Fibroblast of skin of right quadriceps (primary cell): ENCODE measurements around the gene H2BK1.

Experiments used
- DNase-seq: peaks from one replicate; pipeline ENCODE4 v3.0.0-alpha.2; 2013

Gene H2BK1

DNA sequence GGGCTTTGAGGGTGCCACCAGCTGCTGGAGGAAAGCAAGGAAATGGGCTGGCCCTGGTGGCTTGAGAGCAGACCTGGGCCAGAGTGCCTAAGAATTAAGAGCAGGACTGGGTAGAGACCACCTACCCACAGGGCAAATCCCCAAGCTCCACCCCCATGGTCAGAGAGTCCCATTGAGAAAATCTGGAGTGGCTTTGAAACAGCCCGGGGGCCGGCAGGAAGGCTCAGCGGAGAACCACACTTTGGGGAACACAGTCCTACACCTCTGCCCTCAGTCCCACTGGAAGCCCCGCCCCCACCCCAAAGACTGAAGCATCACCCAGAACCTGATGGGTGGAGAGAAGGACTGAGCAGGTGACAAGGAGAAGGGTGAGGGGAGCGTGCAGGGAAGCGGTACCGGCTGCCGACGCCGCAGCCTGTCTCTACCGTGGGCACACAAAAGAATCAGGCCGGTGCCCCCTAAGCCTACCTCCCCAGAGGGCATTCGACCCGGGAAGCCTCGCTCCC lies 34.6 kb upstream of the H2BK1 start:
- no peak for DNase-seq

DNA sequence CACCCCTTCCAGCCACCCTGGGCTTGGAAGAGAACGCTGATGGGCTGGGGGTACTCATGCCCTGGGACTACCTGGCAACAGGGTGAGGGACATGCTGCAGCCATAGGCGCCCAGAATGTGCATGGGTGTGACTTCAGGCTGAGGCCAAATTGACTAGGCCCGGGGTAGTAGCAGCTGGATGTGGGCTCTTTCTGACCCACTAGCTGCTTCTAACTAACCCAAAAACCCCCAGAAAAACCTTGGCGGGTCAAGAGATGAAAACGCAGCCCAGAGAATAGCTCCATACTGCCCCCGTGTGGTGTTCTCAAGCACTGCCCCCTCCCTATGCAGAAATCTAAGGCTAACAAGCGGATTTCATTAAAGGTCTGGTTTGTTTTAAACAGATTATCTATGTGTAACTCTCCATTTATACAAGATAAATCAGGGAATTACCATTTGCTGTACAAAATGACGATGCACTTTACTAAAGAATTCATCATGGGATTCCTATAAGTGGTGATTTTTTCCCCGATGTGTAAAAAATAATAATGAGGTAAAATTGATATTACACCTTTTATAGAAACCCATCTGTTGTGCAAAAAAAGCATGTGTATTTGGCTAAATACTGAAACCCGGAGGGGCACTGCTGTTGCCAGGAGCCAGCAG lies 34.0 kb upstream of the H2BK1 start:
- DNase-seq = peak; percentile 47

DNA sequence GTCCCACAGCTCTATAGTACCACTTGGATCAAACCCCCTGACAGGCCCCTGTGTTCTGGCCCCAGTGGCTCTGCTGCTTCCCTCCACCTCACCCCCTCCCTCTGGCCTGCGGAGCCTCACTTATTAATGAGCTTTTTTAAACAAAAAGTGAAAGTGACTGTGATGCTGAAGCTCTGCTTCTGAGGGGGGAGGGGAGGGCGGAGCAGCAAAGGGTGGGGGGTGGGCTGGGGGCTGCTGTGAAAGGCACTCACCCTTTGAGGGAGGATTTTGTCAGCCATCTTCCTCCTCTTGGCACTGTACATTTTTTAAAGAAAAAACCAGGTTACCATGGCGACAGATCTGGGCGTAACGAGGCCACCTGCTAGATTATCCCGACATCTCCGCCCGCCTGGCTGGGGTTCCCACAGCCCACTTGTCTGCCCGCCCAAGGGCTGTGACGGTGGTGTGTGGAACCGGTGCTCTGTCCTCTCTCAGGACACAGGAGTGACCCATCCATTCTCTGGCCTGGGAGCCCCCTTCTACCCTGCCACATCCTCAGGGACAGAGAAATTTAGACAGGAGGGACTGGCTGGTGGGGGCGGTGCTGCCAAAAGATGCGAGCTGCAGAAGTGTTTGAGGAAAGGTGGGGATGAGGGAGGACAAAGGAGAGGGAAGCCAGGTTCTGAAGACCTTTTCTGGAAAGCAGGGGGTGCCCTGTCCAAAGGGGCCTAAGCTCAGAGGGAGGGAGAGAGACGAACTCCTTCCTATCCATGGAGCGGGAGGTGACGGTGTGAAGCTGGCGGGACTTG lies 33.3 kb upstream of the H2BK1 start:
- DNase-seq = no peak

DNA sequence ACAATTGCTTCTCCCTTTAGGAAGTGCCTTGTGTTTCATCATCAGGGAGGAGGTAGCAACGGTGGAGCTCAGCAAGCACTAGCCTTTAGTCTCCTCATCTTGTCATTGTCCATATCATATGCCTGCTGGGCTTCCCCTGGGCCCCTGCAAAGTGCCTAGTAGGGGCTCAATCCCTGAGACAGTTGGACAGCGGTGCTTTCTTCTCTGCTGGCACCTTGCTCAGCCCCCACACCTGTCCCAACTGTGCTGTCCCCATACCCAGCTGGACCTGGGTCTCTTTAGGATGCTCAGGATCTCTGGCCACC lies 32.7 kb upstream of the H2BK1 start:
- no peak for DNase-seq

DNA sequence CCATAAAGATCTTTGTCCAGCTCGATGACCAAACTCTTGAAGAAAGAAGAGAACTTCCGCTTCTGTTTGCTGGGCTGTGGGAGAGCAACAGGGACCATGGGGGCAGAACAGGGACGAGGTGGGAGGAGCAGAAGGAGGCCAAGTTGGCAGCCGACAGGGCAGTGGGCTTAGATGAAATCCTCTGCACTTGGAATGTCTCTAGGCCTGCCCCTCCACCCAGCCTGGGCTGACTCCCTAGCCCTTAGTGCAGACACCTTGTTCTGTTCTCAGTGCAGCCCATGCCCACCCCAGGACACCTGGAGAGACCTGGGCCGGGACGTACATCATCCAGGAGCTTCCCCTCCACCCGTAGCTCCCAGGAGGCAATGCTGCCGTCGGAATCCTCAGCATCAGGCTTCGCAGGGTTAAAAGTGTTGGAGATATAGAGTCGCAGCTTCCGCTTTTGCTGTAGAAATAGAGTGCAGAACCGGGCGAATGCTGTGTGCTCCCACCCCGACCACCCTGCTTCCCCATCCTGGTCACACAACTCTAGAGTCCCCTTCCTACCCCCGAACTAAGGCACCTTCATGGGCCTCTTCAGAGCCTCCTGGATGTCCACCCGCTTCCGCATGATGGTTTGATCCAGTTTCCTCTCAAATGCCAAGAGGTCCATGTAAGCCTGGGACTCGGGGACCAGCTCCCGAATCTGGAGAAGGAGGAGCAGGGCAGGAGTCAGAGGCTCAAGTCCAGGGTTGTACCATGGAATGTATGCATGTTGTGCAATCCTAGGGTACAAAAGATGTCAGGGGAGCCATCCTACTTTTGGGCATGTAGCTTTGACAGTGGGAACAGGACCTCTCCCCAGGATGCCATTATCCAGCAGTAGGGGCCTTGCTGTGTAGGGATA lies 32.1 kb upstream of the H2BK1 start:
- DNase-seq = no peak

DNA sequence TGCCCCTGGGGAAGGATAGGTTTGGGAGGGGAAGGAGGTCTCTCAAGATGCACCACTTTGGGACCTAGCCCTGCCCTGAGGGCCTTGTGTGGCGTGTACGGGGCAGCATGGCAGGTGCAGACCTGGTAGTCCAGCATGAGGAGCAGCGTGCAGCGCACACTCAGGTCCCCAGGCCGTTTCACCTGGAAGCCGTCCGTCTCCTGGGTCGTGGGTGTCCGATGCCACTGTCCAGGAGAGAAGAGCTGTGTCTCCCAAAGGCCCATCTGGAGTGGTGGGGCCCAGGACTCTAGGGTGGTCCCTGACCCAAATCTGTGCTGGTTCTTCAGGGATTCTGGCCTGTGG lies 31.4 kb upstream of the H2BK1 start:
- DNase-seq = no peak

DNA sequence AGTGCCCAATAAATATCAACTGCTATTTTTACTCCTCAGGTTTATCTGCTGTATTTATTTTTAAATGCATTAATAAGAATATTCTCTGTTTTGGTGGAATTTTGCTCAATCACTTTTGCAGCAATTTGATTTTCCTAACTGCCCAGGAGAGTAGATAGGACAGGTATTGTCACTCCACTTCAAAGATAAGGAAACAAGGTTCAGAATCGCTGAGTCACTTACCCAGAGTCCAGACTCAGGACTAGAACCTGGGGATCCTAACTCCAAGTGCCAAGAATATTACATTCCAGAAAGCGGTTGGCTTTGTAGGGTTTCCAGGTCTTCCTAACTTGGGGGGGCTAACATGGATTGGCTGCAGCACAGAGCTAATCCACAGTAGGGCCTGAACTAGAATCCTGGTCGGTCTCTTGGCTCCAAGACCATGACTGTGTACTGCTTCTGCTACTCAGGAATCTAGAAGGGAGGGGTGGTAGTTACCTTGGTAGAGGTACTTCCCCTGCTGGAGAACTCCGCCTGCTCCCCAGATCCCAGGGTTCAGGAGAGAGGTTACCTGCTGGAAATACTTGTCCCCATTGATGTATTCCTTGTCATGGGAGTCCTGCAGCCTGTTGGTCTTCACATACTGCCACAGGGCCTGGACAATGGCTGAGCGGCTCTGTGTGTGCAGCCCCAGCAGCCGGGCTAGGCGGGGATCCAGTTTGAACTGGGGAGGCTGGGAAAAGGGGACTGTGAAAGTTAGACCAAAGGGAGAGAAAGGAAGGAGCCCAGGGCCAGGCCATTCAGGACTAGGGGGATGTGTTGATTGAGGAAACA lies 30.9 kb upstream of the H2BK1 start:
- no peak for DNase-seq

DNA sequence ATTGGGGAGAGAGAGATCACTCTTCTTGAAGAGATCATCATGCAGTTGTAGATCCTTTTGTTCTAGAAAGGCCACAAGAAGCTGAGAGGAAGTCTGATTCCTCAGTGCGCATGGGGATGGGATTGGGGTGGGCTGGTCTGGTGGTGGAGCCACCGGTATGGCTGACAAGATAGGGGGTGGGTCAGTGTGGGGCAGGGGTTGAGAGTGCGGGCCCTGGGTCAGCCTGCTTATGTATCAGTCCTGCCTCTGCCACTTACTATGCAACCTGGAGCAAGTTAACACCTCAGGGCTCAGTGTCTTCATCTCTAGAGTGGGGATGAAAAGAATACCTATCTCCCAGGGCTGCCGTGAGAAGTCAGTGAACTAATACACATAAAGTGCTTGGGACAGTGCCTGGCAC lies 30.2 kb upstream of the H2BK1 start:
- DNase-seq = no peak

DNA sequence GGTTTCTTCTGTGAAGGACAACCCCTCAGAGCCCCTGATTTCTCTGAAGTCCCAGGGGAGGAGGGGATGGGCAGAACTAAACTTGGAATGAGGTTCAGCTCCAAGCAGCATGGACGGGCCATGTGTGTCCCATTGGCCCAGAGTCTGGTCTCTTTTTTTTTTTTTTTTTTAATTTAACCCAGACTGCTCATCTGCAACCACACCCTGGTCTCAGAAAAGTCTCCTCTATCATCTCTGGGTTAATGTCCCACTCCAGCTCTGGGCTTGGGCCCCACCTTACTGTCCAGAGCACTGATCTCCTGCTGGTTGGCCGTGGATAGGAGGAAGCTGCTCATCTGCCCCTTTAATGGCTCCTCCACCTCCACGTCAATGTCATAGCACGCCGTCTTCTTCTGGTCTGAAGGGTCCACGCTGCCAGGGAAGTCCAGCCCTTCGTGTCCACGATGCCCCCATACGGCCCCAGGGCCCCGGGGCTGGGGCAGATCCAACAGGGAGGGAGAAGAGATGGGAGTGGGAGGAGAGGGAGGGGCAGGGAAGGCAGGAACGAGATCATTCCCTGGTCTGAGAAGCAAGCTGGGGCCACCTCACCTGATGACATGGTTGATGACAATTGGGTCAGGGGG lies 29.7 kb upstream of the H2BK1 start:
- no peak for DNase-seq

DNA sequence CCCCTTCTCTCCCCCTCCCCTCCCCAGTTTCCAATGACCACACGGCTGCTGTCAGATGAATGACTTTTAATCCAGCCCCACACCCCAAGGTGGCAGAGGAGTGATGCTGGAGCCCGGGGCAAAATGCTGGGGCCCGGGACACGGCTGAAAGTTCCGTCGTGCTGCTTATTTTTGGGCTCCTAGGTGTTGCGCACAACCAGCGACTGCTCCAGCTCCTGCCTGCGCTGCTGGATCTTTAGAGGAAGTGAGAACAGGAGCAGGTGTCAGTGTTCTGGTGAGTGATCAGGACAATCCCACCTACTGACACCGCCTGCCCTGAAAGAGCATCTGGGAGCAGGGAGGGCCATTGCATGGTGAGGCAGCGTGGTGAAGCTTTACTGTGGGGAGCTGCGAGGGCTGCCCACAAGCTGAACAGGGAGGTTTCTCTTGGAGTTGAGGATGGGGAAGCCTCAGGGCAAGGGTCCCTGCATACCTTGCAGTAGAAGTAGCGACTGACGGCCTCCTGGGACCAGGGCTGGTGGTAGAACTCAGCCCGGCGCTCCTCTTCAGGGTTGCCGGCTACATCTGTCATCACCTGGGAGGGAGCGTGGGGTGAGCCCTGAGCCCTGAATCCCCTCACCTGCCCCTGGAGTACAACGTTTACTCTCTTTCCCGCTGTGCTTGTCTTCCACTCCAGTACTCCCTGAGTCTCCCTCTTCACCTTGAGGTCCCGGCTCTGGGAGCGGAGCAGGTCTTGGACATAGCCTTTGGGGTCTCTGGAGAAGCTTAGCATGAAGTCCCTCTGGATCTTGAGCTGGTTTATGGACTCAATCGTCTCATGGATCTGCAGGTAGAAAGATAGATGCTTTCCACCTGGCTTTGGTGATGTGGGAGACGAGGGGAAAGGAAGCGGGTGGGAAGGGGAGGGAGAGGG lies 28.9 kb upstream of the H2BK1 start:
- DNase-seq = no peak

DNA sequence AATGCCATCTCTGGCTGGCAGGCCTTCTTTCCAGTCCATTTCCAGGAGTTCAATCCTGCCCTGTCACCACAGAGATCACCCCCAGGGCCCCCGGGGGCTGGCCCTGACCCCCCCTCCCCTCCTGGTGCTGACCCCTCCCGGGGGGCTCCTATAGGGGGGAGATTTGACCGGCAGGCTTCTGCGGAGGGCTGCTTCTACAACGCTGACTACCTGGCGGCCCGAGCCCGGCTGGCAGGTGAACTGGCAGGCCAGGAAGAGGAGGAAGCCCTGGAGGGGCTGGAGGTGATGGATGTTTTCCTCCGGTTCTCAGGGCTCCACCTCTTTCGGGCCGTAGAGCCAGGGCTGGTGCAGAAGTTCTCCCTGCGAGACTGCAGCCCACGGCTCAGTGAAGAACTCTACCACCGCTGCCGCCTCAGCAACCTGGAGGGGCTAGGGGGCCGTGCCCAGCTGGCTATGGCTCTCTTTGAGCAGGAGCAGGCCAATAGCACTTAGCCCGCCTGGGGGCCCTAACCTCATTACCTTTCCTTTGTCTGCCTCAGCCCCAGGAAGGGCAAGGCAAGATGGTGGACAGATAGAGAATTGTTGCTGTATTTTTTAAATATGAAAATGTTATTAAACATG lies 28.0 kb upstream of the H2BK1 start:
- no peak for DNase-seq

DNA sequence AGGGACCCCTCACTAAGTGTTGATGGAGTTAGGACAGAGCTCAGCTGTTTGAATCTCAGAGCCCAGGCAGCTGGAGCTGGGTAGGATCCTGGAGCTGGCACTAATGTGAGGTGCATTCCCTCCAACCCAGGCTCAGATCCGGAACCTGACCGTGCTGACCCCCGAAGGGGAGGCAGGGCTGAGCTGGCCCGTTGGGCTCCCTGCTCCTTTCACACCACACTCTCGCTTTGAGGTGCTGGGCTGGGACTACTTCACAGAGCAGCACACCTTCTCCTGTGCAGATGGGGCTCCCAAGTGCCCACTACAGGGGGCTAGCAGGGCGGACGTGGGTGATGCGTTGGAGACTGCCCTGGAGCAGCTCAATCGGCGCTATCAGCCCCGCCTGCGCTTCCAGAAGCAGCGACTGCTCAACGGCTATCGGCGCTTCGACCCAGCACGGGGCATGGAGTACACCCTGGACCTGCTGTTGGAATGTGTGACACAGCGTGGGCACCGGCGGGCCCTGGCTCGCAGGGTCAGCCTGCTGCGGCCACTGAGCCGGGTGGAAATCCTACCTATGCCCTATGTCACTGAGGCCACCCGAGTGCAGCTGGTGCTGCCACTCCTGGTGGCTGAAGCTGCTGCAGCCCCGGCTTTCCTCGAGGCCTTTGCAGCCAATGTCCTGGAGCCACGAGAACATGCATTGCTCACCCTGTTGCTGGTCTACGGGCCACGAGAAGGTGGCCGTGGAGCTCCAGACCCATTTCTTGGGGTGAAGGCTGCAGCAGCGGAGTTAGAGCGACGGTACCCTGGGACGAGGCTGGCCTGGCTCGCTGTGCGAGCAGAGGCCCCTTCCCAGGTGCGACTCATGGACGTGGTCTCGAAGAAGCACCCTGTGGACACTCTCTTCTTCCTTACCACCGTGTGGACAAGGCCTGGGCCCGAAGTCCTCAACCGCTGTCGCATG lies 27.2 kb upstream of the H2BK1 start:
- no peak for DNase-seq

DNA sequence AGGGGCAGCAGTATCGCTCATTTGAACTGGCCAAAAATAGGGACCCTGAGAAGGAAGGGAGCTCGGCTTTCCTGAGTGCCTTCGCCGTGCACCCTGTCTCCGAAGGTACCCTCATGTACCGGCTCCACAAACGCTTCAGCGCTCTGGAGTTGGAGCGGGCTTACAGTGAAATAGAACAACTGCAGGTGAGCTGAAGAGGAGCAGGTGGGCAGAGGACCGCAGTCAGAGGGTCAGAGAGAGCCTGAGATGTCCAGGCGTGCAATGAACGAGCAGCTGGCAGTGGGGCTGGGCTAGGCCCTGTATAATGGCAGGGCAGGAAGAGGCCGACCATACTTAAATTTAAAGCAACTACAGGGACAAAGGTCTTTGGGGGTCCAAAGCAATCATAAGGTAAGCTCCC lies 26.1 kb upstream of the H2BK1 start:
- no peak for DNase-seq

DNA sequence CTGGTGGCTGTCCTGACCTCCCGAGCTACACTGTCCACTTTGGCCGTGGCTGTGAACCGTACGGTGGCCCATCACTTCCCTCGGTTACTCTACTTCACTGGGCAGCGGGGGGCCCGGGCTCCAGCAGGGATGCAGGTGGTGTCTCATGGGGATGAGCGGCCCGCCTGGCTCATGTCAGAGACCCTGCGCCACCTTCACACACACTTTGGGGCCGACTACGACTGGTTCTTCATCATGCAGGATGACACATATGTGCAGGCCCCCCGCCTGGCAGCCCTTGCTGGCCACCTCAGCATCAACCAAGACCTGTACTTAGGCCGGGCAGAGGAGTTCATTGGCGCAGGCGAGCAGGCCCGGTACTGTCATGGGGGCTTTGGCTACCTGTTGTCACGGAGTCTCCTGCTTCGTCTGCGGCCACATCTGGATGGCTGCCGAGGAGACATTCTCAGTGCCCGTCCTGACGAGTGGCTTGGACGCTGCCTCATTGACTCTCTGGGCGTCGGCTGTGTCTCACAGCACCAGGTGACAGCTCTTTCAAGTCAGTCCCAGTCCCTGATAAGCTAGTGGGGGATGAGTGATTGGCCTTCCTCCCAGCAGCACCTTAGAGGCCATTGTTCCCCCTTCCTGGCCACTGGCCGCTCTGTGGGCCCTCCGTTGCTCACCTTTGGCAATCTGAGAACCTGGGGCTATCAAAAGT lies 25.0 kb upstream of the H2BK1 start:
- DNase-seq = no peak

DNA sequence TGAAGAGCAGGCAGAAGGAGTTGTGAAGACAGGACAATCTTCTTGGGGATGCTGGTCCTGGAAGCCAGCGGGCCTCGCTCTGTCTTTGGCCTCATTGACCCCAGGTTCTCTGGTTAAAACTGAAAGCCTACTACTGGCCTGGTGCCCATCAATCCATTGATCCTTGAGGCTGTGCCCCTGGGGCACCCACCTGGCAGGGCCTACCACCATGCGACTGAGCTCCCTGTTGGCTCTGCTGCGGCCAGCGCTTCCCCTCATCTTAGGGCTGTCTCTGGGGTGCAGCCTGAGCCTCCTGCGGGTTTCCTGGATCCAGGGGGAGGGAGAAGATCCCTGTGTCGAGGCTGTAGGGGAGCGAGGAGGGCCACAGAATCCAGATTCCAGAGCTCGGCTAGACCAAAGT lies 23.5 kb upstream of the H2BK1 start:
- DNase-seq = no peak

DNA sequence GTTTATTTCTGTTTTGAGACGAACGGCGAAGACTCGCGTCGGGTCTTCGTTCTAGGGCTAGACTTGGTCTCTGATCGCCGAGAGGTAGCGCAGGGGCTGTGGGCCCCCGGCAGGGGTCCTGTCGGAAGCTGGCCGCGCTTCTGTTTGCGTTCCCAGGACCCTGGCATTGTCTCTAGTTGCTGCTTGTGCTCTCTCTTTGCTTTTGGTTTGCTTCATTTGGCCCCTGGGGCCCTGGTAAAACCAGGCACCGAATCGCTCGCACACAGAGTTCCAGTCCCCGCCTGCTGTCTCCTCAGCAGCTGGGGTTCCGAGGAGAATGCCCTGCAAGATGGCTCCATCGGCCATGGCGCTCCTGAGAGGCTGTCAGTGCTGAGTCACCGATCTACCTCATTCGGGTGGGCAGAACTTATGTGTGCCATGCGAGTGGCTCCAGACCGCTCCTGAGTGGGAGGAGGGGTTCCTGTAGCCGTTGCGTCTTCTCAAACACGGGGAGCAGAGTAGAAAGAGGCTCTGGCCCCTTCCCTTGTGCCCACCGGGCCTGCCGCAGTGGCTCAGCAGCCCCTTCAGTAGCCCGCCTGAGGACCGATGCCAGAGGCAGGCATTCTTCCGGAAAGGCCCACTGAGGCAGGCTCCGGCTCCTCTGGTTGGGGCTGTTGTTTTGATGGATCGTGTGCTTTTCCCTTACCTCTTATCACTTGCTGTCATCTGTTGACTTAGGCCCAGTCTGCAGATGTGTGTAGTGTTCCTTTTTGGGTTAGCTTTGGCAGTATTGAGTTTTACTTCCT lies 22.8 kb upstream of the H2BK1 start:
- DNase-seq = peak; percentile 76

DNA sequence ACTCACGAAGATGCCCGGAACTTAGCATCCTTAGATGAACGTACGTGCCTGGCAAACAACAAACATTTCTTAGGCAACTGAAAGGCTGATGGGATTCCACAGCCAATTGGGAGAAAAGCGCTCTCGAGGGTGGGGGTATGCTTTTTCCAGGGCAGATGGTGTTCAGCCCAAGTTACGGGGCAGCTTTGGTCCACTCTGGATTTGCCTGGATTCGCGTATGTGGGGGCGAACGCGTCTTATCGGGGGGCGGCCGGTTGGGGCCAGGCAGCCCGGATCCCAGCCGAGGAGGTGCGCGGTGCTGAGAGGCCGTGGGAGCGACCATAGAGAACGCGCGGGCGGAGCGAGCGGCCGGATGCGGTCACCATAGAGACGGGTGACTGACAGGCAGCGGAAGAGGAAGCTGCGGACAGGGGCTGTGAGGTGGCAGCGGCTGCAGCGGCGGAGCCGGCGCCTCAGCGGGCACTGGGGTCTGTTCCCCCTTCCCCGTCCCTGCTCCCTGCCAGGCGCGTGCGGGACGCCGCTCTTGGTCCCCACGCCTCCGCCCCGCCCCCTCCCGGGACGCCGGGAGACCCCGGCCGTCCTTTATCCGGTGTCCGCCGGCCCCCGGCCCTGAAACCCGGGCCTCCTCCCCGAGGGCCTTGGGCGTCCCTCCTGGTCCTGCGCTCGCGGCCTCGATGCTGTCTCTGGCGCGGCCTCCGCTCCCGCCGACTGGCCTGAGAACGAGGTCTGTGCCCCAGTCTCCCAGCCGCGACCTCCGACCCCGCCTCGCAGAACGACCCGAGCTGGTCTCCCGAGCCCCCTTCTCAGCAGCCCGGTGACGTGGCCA lies 22.0 kb upstream of the H2BK1 start, which contains the start of gene CHPF2:
Gene CHPF2 (plus strand): TSS at position 393 of the 826 bp plus-strand sequence. CDS start 1,529 bp downstream, outside the sequence.
- peak; percentile 83 for DNase-seq
